ENCODE measurements around the gene GCDH. TPM values are rescaled to one million over a fixed set of nuclear protein-coding genes. Genes with fewer than 3 reads are reported as not detected.

Gene GCDH
- total and polyA plus RNA-seq, 2 of the 8 experiments (the other 6 are each of a cell fraction or from before 2014, with no cell fraction given): 67.3 to 89.4 TPM

DNA sequence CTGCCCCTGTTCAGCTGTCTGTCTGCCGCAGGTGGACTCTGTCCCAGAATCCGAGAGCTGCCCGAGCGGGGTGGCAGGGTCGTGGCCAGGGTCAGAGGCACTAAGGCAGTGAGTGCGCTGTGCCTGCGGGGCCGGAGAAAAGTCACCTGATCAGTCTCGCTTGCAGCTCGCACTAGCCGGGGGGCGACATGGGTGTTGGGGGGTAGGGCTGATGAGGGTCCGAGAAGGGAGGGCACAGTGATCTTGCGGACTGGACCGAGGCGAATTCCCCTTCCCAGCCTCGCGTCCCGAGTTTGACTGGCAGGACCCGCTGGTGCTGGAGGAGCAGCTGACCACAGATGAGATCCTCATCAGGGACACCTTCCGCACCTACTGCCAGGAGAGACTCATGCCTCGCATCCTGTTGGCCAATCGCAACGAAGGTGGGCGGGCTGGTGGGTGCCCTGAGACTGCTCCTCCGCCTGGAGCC lies 627 bp downstream of the GCDH start:
- Histone ChIP-seq H3K4ac (replicated peaks; ENCODE audit: insufficient read length, low read depth, low read length) (peak overlapping the region; percentile 81), H4K8ac (ENCODE audit: extremely low read depth, insufficient read depth, low read length) (peak overlapping the region; percentile 86; the same call in 1 of the 2 replicates), H2AFZ (ENCODE audit: low read length) (no peak overlapping the region), H3K4me2 (ENCODE audit: insufficient read depth in 1 of 2, low read depth in 2 of 2, low read length in 2 of 2) (peak overlapping the region; percentile 78 to 96), H3K23me2 (ENCODE audit: low read depth, low read length) (peaks cover 8% of the 10 kb centered on the region; the same call in 1 of the 2 replicates), H4K20me1 (replicated peaks in 1 of 2; ENCODE audit: control insufficient read depth in 1 of 2, insufficient read depth in 2 of 2, low read length in 2 of 2) (peaks cover 3 to 8% of the 10 kb centered on the region in 2 experiments), H2BK15ac (ENCODE audit: low read length) (no peak overlapping the region), H3K36me3 (ENCODE audit: control insufficient read depth in 2 of 4, insufficient read depth in 4 of 4, low read length in 3 of 4) (peaks cover 9 to 25% (median 13%) of the 10 kb centered on the region in 4 experiments), H3K56ac (replicated peaks; ENCODE audit: insufficient read length, low read depth, low read length) (no peak overlapping the region), H3K79me2 (ENCODE audit: control insufficient read depth in 1 of 2, insufficient read depth in 2 of 2, low read length in 2 of 2) (peaks cover 0 to 12% of the 10 kb centered on the region in 2 experiments; a peak in 1 of 4 replicates), H3K27ac (ENCODE audit: low read depth, low read length) (peak overlapping the region; percentile 65), H4K91ac (replicated peaks; ENCODE audit: insufficient read length, low read length) (peak overlapping the region; percentile 42), H3K79me1 (ENCODE audit: low read depth, low read length) (peaks cover 6% of the 10 kb centered on the region; the same call in 1 of the 2 replicates), H3K4me3 (ENCODE audit: extremely low read depth in 1 of 4, insufficient read depth in 2 of 4, low read depth in 3 of 4, low read length in 4 of 4) (peak overlapping the region; percentile 81 to 98 (median 92)), H3K14ac (ENCODE audit: insufficient read length) (no peak overlapping the region), H2BK20ac (ENCODE audit: low read length) (no peak overlapping the region), H2BK5ac (ENCODE audit: low read depth, low read length) (peak overlapping the region; percentile 81; the same call in 1 of the 2 replicates), H3K23ac (ENCODE audit: insufficient read length) (no peak overlapping the region), H2BK120ac (replicated peaks; ENCODE audit: low read depth, low read length) (no peak overlapping the region), H3K27me3 (replicated peaks in 1 of 4; ENCODE audit: control insufficient read depth in 3 of 4, extremely low read depth in 1 of 4, insufficient read depth in 3 of 4, low read length in 3 of 4) (peaks cover 0 to 5% (median 2%) of the 10 kb centered on the region in 4 experiments; a peak in 4 of 7 replicates), H3K4me1 (replicated peaks in 1 of 4; ENCODE audit: control insufficient read depth in 3 of 4, insufficient read depth in 4 of 4, low read length in 3 of 4) (peaks cover 0 to 6% (median 4%) of the 10 kb centered on the region in 4 experiments; a peak in 3 of 7 replicates), H3K9ac (replicated peaks in 1 of 4; ENCODE audit: extremely low read depth in 1 of 4, low read depth in 3 of 4, low read length in 3 of 4) (peak overlapping the region; percentile 68 to 83 (median 79)), H2AK5ac (ENCODE audit: low read depth, low read length) (no peak overlapping the region), H3K18ac (ENCODE audit: extremely low read depth, low read length) (no peak overlapping the region), H2BK12ac (ENCODE audit: low read depth, low read length) (peak overlapping the region; percentile 60), H3K9me3 (ENCODE audit: insufficient read depth in 2 of 2, low read depth in 1 of 2, low read length in 1 of 2) (no peaks in the 10 kb centered on the region), H4K5ac (ENCODE audit: insufficient read length, low read depth, low read length) (no peak overlapping the region)
- FAIRE-seq (no peak), DNase-seq (ENCODE audit: low read depth in 1 of 2, low spot score in 2 of 2) (no peak)
- POLR2A ChIA-PET (ENCODE audit: partially characterized antibody): interaction anchor here (0.6 to 10.5 kb wide), 27 partner anchors 8 to 226 kb away, joined by 3 to 110 read pairs (median 6); partner anchors contain the start of genes CALR, DNASE2, FARSA and GADD45GIP1
- CTCF ChIA-PET (ENCODE audit: partially characterized antibody): interaction anchor here (0.7 to 1.6 kb wide), 6 partner anchors 9 to 166 kb away, joined by 3 to 5 read pairs (median 4); no protein-coding TSS in a partner anchor
- 18% methylated on average over 20 of the region's 26 CpGs; no CpG with 5 or more reads in 1 of the 2 experiments for WGBS, 2 experiments (ENCODE audit: extremely low coverage in 1 of 2, insufficient coverage in 1 of 2, insufficient read length in 1 of 2, insufficient replicate concordance in 2 of 2, low coverage in 1 of 2, low lambda C conversion rate in 2 of 2, missing lambda C conversion rate in 1 of 2)
- TF ChIP-seq TAF7 (optimal IDR thresholded peaks at IDR 0.05; ENCODE audit: borderline replicate concordance, low read depth, low read length): no peak
- TF ChIP-seq BACH1 (IDR thresholded peaks at IDR 0.05; ENCODE audit: low read length): no peak
- TF ChIP-seq ASH2L (IDR thresholded peaks at IDR 0.05; ENCODE audit: low read length): no peak
- TF ChIP-seq CREB1 (IDR thresholded peaks at IDR 0.05): no peak
- TF ChIP-seq MAX (IDR thresholded peaks at IDR 0.05): no peak
- TF ChIP-seq BCL11A (IDR thresholded peaks at IDR 0.05; ENCODE audit: low read depth in 2 of 2, low read length in 2 of 2): no peak
- TF ChIP-seq PHF8 (conservative IDR thresholded peaks at IDR 0.05; ENCODE audit: low read depth, low read length): no peak
- TF ChIP-seq, protein P1, sequence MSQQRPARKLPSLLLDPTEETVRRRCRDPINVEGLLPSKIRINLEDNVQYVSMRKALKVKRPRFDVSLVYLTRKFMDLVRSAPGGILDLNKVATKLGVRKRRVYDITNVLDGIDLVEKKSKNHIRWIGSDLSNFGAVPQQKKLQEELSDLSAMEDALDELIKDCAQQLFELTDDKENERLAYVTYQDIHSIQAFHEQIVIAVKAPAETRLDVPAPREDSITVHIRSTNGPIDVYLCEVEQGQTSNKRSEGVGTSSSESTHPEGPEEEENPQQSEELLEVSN (IDR thresholded peaks at IDR 0.05): no peak
- TF ChIP-seq RFX5 (IDR thresholded peaks at IDR 0.05; ENCODE audit: borderline replicate concordance, low read depth, low read length): no peak
- TF ChIP-seq SIN3A (conservative IDR thresholded peaks at IDR 0.05 in 1 of 2, IDR thresholded peaks at IDR 0.05 in 1 of 2; ENCODE audit: low read depth in 1 of 2, low read length in 2 of 2): no peak
- TF ChIP-seq RNF2 (IDR thresholded peaks at IDR 0.05; ENCODE audit: borderline replicate concordance, low read depth, low read length, missing control alignments, poor library complexity, severe bottlenecking): no peak
